ENCODE results near the gene ADARB1.
"Not testable (repeated sequence)": the region's sequence is repeated elsewhere in the genome, so short reads cannot be mapped to it uniquely, and the experiment has no call there.

The ADARB1 gene

GRCh38 chr21:45119812-45120211 lies 45.4 kb downstream of the ADARB1 start:
- no peak for DNase-seq

GRCh38 chr21:45120975-45121374 lies 46.6 kb downstream of the ADARB1 start:
- DNase-seq: no peak

- DNase-seq: no peak
Measured at GRCh38 chr21:45122030-45122429, 47.6 kb downstream of the ADARB1 start.

GRCh38 chr21:45122432-45123132 lies 48.2 kb downstream of the ADARB1 start:
- DNase-seq: no peak

- DNase-seq: no peak
Measured at GRCh38 chr21:45123440-45123839, 49.1 kb downstream of the ADARB1 start.

GRCh38 chr21:45124596-45124995 lies 50.2 kb downstream of the ADARB1 start:
- DNase-seq: no peak

- DNase-seq: no peak
Measured at GRCh38 chr21:45125357-45125756, 51.0 kb downstream of the ADARB1 start.

- no peak for DNase-seq
Measured at GRCh38 chr21:45126204-45126626, 51.8 kb downstream of the ADARB1 start.

- DNase-seq: no peak
Measured at GRCh38 chr21:45126983-45127382, 52.6 kb downstream of the ADARB1 start.

GRCh38 chr21:45127937-45128336 lies 53.6 kb downstream of the ADARB1 start:
- no peak for DNase-seq

- DNase-seq: peak; percentile 70
Measured at GRCh38 chr21:45128613-45129188, 54.3 kb downstream of the ADARB1 start.

- DNase-seq: no peak
Measured at GRCh38 chr21:45129189-45129923, 55.0 kb downstream of the ADARB1 start.

GRCh38 chr21:45130324-45130774 lies 56.0 kb downstream of the ADARB1 start:
- no peak for DNase-seq

GRCh38 chr21:45131537-45131999 lies 57.2 kb downstream of the ADARB1 start:
- no peak for DNase-seq

- no peak for DNase-seq
Measured at GRCh38 chr21:45132841-45133573, 58.6 kb downstream of the ADARB1 start.

- not testable (repeated sequence) for DNase-seq
Measured at GRCh38 chr21:45133574-45134278, 59.3 kb downstream of the ADARB1 start.

- no peak for DNase-seq
Measured at GRCh38 chr21:45134279-45135076, 60.1 kb downstream of the ADARB1 start.

GRCh38 chr21:45135122-45135521 lies 60.7 kb downstream of the ADARB1 start:
- DNase-seq: no peak

GRCh38 chr21:45135868-45136267 lies 61.5 kb downstream of the ADARB1 start:
- DNase-seq: no peak

- DNase-seq: no peak
Measured at GRCh38 chr21:45136500-45136899, 62.1 kb downstream of the ADARB1 start.

- DNase-seq: peak; percentile 50
Measured at GRCh38 chr21:45136927-45137611, 62.7 kb downstream of the ADARB1 start.
